Neural progenitor cell (in vitro differentiated cells): ENCODE results near the gene FHL1.

Source experiments
- CTCF ChIP-seq: fragments of 200-600 bp; sonication (generic); IDR thresholded peaks from 2 replicates; pipeline ENCODE4 v1.5.1; 2017; ENCODE audit warnings: antibody characterized with exemption, mild to moderate bottlenecking
- EZH2 ChIP-seq: fragments of 200-600 bp; sonication (generic); IDR thresholded peaks from 2 replicates; pipeline ENCODE4 v1.6.1; 2017; ENCODE audit warnings: antibody characterized with exemption, mild to moderate bottlenecking, moderate library complexity

DNA sequence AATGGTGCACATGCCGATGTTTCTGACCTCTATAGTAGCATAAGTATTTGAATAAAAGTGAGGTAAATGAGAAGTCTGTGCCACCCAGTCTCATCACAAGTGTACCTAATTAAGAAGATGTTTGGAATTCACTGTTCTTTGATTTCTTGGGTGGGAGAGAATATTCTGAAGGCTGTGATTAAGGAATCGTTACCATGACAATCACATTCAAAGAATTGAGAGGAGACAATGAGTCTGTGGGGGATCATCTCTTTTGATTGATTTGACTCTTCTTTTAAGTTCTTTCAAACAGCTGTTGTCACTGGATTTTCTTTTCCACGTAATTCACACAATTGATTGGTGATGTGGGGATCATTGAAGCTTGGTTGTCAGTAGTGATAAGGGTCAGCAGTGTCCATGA, 18.1 kb downstream of the FHL1 start:
- TF ChIP-seq EZH2 (no peak), CTCF (no peak)
